HL-60 (cell line): ENCODE data around the gene SLC49A4.

Experiments used
- DNase-seq, 2 experiments: peaks; one replicate each; pipeline ENCODE4 v3.0.0-alpha.2; 2010 to 2020; ENCODE audit warnings: low read depth in 1 of 2, low spot score in 1 of 2
- H3K27ac ChIP-seq: fragments of 250-450 bp; sonication (Bioruptor Pico); replicated peaks from 2 replicates; pipeline ENCODE4 v1.5.1; 2020; ENCODE audit warnings: mild to moderate bottlenecking, moderate library complexity
- H3K27me3 ChIP-seq: fragments of 250-450 bp; sonication (Bioruptor Pico); 2 replicates; pipeline ENCODE4 v1.5.1; 2021; ENCODE audit warnings: mild to moderate bottlenecking, moderate library complexity; ENCODE audit not compliant: insufficient read depth, poor library complexity, severe bottlenecking
- H3K4me3 ChIP-seq: replicated peaks from 2 replicates; pipeline ENCODE4 v1.5.1; 2011; ENCODE audit warnings: mild to moderate bottlenecking, control low read depth, low read length; ENCODE audit not compliant: insufficient read depth
- GABPA ChIP-seq: IDR thresholded peaks from 2 replicates; pipeline ENCODE4 v1.6.1; 2012; ENCODE audit warnings: low read depth
- POLR2AphosphoS5 ChIP-seq: IDR thresholded peaks from 2 replicates; pipeline ENCODE4 v1.6.1; 2012; ENCODE audit warnings: low read depth
- REST ChIP-seq: IDR thresholded peaks from 2 replicates; pipeline ENCODE4 v1.6.1; 2012; ENCODE audit warnings: low read depth; ENCODE audit not compliant: insufficient replicate concordance
- SPI1 ChIP-seq: IDR thresholded peaks from 2 replicates; pipeline ENCODE4 v1.6.1; 2012; ENCODE audit warnings: low read depth, mild to moderate bottlenecking, borderline replicate concordance
- TF ChIP-seq, protein P1 (sequence below): IDR thresholded peaks from one replicate; pipeline ENCODE4 v1.5.1; 2011; ENCODE audit warnings: low read length, control low read depth, inconsistent platforms; ENCODE audit not compliant: insufficient read depth

Gene SLC49A4

GRCh38 chr3:122880624-122881023, 85.8 kb downstream of the SLC49A4 start:
- Histone ChIP-seq H3K4me3 (no peak overlapping the region), H3K27ac (no peak overlapping the region), H3K27me3 (no peaks in the 10 kb centered on the region)
- DNase-seq: no peak
- TF ChIP-seq GABPA (no peak), SPI1 (no peak), POLR2AphosphoS5 (no peak), REST (no peak)
- TF ChIP-seq, protein P1, sequence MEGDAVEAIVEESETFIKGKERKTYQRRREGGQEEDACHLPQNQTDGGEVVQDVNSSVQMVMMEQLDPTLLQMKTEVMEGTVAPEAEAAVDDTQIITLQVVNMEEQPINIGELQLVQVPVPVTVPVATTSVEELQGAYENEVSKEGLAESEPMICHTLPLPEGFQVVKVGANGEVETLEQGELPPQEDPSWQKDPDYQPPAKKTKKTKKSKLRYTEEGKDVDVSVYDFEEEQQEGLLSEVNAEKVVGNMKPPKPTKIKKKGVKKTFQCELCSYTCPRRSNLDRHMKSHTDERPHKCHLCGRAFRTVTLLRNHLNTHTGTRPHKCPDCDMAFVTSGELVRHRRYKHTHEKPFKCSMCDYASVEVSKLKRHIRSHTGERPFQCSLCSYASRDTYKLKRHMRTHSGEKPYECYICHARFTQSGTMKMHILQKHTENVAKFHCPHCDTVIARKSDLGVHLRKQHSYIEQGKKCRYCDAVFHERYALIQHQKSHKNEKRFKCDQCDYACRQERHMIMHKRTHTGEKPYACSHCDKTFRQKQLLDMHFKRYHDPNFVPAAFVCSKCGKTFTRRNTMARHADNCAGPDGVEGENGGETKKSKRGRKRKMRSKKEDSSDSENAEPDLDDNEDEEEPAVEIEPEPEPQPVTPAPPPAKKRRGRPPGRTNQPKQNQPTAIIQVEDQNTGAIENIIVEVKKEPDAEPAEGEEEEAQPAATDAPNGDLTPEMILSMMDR: no peak

- Histone ChIP-seq H3K4me3 (no peak overlapping the region), H3K27ac (no peak overlapping the region), H3K27me3 (no peaks in the 10 kb centered on the region)
- TF ChIP-seq, protein P1: no peak
- no peak for TF ChIP-seq POLR2AphosphoS5
- no peak for TF ChIP-seq SPI1
- TF ChIP-seq GABPA: no peak
- TF ChIP-seq REST: no peak
- no peak for DNase-seq
These were observed 87.6 kb downstream of the SLC49A4 start for GRCh38 chr3:122882361-122882947.

- no peak overlapping the region for H3K27ac ChIP-seq
- DNase-seq: no peak
- H3K4me3 ChIP-seq: no peak overlapping the region
- no peaks in the 10 kb centered on the region for H3K27me3 ChIP-seq
- TF ChIP-seq POLR2AphosphoS5 (no peak), REST (no peak), SPI1 (no peak), GABPA (no peak)
- TF ChIP-seq, protein P1: no peak
These were observed 91.4 kb downstream of the SLC49A4 start for GRCh38 chr3:122886251-122886650.
